Neuron (in vitro differentiated cells): ENCODE data around the gene CHRM1.

Source experiments
- H2AFZ ChIP-seq: one replicate; pipeline ENCODE4 v1.6.1; 2013; ENCODE audit warnings: low read depth, mild to moderate bottlenecking, inconsistent platforms, low read length, moderate library complexity
- H3K27me3 ChIP-seq: one replicate; pipeline ENCODE4 v1.6.1; 2013; ENCODE audit warnings: low read length; ENCODE audit not compliant: insufficient read depth
- H3K36me3 ChIP-seq: one replicate; pipeline ENCODE4 v1.6.1; 2013; ENCODE audit warnings: low read length; ENCODE audit not compliant: insufficient read depth
- H3K4me1 ChIP-seq: one replicate; pipeline ENCODE4 v1.6.1; 2013; ENCODE audit warnings: low read length; ENCODE audit not compliant: insufficient read depth
- H3K4me3 ChIP-seq: 2 replicates; pipeline ENCODE4 v1.5.1; 2013; ENCODE audit warnings: mild to moderate bottlenecking, low read length, moderate library complexity
- H3K9me3 ChIP-seq: one replicate; pipeline ENCODE4 v1.6.1; 2013; ENCODE audit warnings: low read length

CHRM1 gene

GRCh38 chr11:62908468-62909072 is 12.6 kb downstream of the CHRM1 start:
- Histone ChIP-seq H2AFZ (no peak overlapping the region), H3K4me3 (no peak overlapping the region), H3K9me3 (no peaks in the 10 kb centered on the region), H3K4me1 (no peaks in the 10 kb centered on the region), H3K27me3 (peaks cover 19% of the 10 kb centered on the region), H3K36me3 (no peaks in the 10 kb centered on the region)

DNA sequence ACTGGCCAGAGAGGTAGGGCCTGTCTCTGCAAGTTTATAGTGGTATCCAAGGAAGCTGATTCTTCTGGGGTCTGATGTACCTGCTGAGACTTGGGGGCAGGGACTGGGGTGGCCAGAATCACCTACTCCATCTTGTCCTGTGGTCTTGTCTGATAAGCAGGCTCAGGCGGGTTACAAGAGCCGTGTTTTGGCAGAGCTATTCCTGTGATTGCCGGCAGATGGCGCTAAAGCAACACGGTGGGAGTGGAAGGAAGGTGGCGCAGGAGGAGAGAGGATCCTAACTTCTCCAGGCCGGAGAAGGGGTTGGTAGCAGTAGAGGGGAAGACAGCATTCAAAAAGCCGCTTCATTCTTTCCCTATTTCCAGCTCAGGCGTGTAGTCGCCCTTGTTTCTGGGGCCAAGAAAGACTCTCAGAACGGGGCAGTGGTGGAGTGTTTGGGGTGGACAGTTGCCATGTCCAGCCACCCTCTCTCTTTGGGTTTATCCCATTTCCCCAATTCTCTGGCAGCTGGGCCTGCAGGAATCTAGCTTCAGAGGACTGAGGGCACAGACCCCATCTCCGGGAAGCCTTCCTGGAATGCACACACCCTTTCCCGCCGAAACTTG is 15.1 kb downstream of the CHRM1 start:
- peaks cover 32% of the 10 kb centered on the region for H3K27me3 ChIP-seq
- H3K4me3 ChIP-seq: no peak overlapping the region
- H3K9me3 ChIP-seq: no peaks in the 10 kb centered on the region
- no peak overlapping the region for H2AFZ ChIP-seq
- no peaks in the 10 kb centered on the region for H3K4me1 ChIP-seq
- no peaks in the 10 kb centered on the region for H3K36me3 ChIP-seq

- no peak overlapping the region for H3K4me3 ChIP-seq
- no peaks in the 10 kb centered on the region for H3K4me1 ChIP-seq
- peaks cover 26% of the 10 kb centered on the region for H3K27me3 ChIP-seq
- no peaks in the 10 kb centered on the region for H3K36me3 ChIP-seq
- H3K9me3 ChIP-seq: no peaks in the 10 kb centered on the region
- H2AFZ ChIP-seq: no peak overlapping the region
Observed at GRCh38 chr11:62905296-62905695, 15.9 kb downstream of the CHRM1 start.

- Histone ChIP-seq H2AFZ (no peak overlapping the region), H3K4me1 (no peaks in the 10 kb centered on the region), H3K27me3 (peaks cover 23% of the 10 kb centered on the region), H3K9me3 (no peaks in the 10 kb centered on the region), H3K4me3 (no peak overlapping the region), H3K36me3 (no peaks in the 10 kb centered on the region)
Observed at GRCh38 chr11:62902932-62903331, 18.2 kb downstream of the CHRM1 start.

DNA sequence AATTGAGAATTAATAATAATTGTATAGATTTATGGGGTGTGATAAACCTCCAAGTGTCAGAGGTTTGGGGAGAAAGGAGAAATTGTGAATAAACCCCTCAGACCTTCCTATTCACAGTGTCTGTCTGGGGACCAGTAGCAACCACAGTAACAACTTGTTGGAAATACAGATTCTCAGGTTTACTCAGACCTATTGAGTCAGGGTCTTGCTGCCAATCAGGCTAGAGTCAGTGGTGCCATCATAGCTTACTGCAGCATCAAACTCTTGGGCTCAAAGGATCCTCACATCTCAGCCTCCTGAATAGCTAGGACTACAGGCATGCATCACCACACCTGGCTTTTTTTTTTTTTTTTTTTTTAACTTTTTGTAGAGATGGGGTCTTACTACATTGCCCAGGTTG is 23.1 kb downstream of the CHRM1 start:
- no peak overlapping the region for H2AFZ ChIP-seq
- H3K4me3 ChIP-seq: no peak overlapping the region
- no peaks in the 10 kb centered on the region for H3K9me3 ChIP-seq
- no peaks in the 10 kb centered on the region for H3K36me3 ChIP-seq
- peaks cover 8% of the 10 kb centered on the region for H3K27me3 ChIP-seq
- peaks cover 2% of the 10 kb centered on the region for H3K4me1 ChIP-seq

DNA sequence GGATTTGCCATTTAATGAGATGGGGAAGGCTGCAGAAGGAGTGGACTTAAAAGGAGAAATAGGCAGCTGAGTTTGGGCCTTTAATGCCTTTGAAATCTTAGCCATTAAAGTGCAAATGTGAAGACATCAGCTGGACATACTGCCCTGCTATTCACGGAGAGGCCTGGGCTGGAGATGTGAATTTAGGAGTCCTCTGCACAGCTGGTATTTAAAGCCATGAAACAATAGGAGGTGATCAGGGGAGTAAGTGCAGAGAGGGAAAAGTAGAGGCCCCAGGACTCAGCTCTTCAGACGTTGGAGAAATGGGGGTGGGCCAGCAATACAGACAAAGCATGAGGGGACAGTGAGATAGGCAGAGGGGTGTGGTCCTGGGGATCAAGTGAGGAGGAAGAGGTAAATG is 23.9 kb downstream of the CHRM1 start:
- peaks cover 2% of the 10 kb centered on the region for H3K4me1 ChIP-seq
- no peaks in the 10 kb centered on the region for H3K9me3 ChIP-seq
- no peak overlapping the region for H3K4me3 ChIP-seq
- no peak overlapping the region for H2AFZ ChIP-seq
- H3K36me3 ChIP-seq: no peaks in the 10 kb centered on the region
- H3K27me3 ChIP-seq: peaks cover 2% of the 10 kb centered on the region

DNA sequence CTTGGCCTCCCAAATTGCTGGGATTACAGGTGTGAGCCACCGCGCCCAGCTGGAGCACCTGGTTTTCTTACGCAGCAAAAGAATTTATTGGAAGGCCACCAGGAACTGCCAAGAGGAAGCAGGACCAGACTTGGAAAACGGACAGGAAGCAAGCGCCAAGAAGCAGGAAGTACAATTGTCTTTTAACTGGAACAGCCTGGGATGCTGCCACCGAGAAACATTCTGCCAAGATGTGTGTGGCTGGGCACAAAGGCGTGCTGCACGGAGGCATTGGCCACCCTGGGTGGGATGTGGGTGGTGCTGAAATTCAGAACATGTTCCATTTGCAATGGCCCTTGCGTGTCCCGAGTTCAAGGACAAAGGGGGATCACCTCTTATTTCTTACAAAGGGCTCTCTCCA is 25.1 kb downstream of the CHRM1 start:
- Histone ChIP-seq H3K36me3 (no peaks in the 10 kb centered on the region), H3K4me3 (no peak overlapping the region), H3K27me3 (no peaks in the 10 kb centered on the region), H3K9me3 (no peaks in the 10 kb centered on the region), H3K4me1 (peaks cover 2% of the 10 kb centered on the region), H2AFZ (no peak overlapping the region)

GRCh38 chr11:62895501-62895900 is 25.7 kb downstream of the CHRM1 start:
- Histone ChIP-seq H2AFZ (no peak overlapping the region), H3K27me3 (no peaks in the 10 kb centered on the region), H3K9me3 (no peaks in the 10 kb centered on the region), H3K4me1 (peaks cover 2% of the 10 kb centered on the region), H3K4me3 (no peak overlapping the region), H3K36me3 (no peaks in the 10 kb centered on the region)

GRCh38 chr11:62892077-62892922 is 28.9 kb downstream of the CHRM1 start:
- Histone ChIP-seq H3K36me3 (peaks cover 22% of the 10 kb centered on the region), H3K4me1 (peaks cover 4% of the 10 kb centered on the region), H3K4me3 (no peak overlapping the region), H3K9me3 (no peaks in the 10 kb centered on the region), H3K27me3 (no peaks in the 10 kb centered on the region), H2AFZ (no peak overlapping the region)

GRCh38 chr11:62889484-62890437 is 31.4 kb downstream of the CHRM1 start:
- peaks cover 15% of the 10 kb centered on the region for H3K4me1 ChIP-seq
- H3K9me3 ChIP-seq: no peaks in the 10 kb centered on the region
- no peak overlapping the region for H2AFZ ChIP-seq
- H3K36me3 ChIP-seq: peaks cover 47% of the 10 kb centered on the region
- no peaks in the 10 kb centered on the region for H3K27me3 ChIP-seq
- no peak overlapping the region for H3K4me3 ChIP-seq

- H3K9me3 ChIP-seq: no peaks in the 10 kb centered on the region
- peaks cover 20% of the 10 kb centered on the region for H3K4me1 ChIP-seq
- peaks cover 54% of the 10 kb centered on the region for H3K36me3 ChIP-seq
- H2AFZ ChIP-seq: no peak overlapping the region
- no peaks in the 10 kb centered on the region for H3K27me3 ChIP-seq
- no peak overlapping the region for H3K4me3 ChIP-seq
Observed at GRCh38 chr11:62889126-62889483, 32.1 kb downstream of the CHRM1 start.

GRCh38 chr11:62888406-62888805 is 32.8 kb downstream of the CHRM1 start:
- H3K36me3 ChIP-seq: peaks cover 61% of the 10 kb centered on the region
- no peak overlapping the region for H3K4me3 ChIP-seq
- no peaks in the 10 kb centered on the region for H3K9me3 ChIP-seq
- peaks cover 27% of the 10 kb centered on the region for H3K4me1 ChIP-seq
- no peaks in the 10 kb centered on the region for H3K27me3 ChIP-seq
- no peak overlapping the region for H2AFZ ChIP-seq
